ENCODE results near the gene ANKS1B.
A peak's percentile ranks its signal among the peaks of the same experiment; 100 is the strongest.
"Not testable (repeated sequence)": the region's sequence is repeated elsewhere in the genome, so short reads cannot be mapped to it uniquely, and the experiment has no call there.

ANKS1B gene

GRCh38 chr12:99859126-99859525, 125.6 kb downstream of the ANKS1B start:
- DNase-seq: no peak

- DNase-seq: no peak
Measured at GRCh38 chr12:99852666-99853065, 132.1 kb downstream of the ANKS1B start.

DNA sequence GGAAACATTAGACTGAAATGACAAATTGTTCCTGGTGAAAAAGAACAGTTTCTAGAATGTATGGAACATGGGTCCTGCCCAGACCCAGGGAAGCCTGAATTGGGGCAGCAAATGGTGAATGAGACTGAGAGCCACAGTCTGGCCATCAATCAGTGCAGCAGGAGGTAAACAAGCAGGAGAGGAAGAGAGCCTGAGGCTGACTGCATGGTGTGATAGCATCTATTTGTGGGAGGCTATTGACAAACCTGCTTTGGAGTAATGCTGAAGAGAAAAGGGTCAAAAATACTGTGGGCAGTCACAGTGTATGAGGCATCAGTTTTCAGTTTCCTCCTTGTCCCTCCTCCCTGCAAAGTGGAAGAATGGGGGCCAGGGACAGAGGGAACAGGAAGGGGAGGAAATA, 136.8 kb downstream of the ANKS1B start:
- no peak for DNase-seq

- DNase-seq: no peak
Measured at GRCh38 chr12:99834710-99835109, 150.0 kb downstream of the ANKS1B start.

- DNase-seq: no peak
Measured at GRCh38 chr12:99833397-99833796, 151.3 kb downstream of the ANKS1B start.

DNA sequence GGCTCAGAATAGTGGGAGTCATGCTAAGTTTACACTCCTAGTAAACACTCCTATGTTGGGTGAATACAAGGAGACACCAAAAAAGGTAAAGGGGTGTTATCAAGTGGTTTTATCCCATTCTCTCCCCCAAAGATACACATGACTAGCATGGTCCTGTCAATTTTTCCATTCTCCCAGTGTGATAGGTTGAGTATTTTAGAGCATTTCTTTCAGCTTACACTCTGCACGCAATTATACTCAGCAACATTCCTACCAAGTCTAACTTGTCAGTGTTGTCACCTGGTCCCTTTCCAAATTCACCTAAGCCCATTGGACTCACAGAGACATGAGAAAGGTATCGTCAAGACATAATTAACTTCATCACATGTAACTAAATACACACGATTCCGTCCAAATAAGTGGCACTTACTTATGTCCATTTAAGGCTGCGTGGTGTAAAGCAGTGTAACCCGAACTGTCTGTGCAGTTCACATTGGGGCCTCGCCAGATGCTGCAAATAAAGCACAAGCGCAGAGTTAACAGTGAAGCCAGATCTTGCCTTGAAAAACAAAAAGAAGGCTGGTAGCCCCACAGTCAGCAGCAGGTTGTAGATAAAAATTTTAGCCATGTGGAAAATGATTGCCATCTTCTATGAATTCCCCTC, 159.7 kb downstream of the ANKS1B start:
- DNase-seq: no peak

- no peak for DNase-seq
Measured at GRCh38 chr12:99822273-99822672, 162.5 kb downstream of the ANKS1B start.

DNA sequence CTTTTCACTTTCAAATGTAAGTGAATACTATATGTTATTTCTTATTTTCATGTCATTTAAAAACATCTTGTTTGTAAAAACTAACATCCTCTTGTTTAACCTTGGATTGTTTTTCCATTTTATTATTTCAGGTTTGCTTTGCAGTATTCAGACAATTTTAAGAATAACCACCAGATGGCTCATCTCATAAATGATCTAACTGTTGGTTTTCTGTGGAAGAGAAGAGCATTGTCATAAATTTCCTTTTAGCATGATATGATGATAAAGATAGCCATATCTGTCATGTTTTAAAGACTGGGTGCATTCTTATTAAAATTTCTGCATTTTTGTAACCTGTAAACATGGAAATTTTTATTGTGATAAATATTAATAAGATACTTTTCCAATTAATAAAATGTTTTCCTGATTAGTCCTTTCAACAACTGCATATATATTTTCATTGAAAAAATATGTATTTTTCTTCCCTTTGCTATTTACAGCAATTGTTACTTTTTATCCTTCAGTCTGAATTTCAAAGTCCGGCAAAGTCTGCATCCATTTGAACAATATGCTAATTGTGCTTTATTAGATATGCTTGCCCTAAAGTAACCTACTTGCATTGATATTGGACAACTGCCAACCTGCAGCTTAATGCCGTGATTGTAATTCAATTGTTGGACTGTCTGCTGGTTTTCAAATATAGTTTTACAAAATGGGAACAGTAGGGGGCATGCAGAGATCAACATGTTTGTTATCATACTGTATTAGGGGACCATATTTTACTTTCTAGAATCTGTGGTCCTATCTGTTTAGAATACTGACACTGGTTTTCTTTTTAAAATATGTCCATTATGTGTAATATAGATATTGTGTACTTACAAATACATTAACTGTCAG, 173.8 kb downstream of the ANKS1B start:
- DNase-seq: peak; percentile 18

DNA sequence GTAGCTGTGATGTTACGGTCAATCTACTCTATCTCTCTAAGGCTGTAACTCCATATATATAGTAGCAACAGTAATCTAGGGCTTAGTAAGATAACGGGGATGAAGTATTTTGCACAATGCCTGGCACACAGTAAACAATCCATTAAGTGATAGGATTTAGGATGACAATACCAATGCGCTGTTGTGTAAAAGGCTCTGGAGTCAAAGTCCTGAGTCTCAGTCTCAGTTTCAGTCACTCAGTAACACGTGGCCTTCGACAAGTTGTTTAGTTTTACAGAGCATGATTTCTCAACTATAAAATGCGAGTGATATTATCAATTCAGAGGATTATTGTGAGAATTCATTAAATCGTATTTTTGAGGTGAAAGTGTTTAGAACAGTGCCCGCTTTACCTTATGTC, 174.8 kb downstream of the ANKS1B start:
- DNase-seq: no peak

GRCh38 chr12:99806304-99806703, 178.4 kb downstream of the ANKS1B start:
- DNase-seq: no peak

- no peak for DNase-seq
Measured at GRCh38 chr12:99804715-99805114, 180.0 kb downstream of the ANKS1B start.

- DNase-seq: no peak
Measured at GRCh38 chr12:99800605-99801004, 184.1 kb downstream of the ANKS1B start.

GRCh38 chr12:99797931-99798330, 186.8 kb downstream of the ANKS1B start:
- DNase-seq: not testable (repeated sequence)

GRCh38 chr12:99783421-99783820, 201.3 kb downstream of the ANKS1B start:
- DNase-seq: no peak

DNA sequence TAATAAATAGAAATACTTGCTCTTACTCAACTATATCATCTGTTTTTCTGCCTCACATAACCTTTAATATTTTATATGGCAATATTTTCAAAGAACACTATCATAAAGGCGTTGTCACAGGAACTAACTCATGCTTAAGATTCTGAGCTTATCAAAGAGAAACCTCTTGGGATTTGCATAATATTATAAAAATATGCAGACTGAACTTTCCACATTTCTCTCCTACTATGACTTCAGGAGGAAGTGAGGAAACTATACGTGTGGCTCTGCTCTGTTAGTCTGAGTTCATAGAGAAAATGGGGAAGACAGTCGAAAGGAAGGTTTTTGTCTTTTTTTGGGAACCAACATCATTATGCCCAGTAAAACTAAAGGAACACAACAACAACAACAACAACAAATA, 212.5 kb downstream of the ANKS1B start:
- DNase-seq: no peak

DNA sequence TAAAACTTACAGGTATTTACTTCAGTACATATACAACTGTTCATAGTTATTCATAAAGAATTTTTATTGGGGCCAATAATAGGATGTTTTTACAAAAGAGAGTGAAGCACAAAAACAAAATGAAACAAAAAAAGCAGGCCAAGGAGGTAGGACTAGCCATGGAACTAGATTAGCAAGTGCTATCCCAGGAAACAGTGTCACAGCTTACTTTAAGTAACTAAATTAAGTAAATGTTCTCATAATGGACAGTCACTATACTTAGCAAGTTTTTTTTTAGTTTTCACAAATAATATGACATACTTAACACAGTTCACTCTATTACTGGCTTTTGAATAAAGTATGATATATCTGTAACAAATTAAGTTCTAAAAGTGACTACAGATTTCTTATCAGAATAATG, 213.1 kb downstream of the ANKS1B start:
- DNase-seq: no peak

- DNase-seq: no peak
Measured at GRCh38 chr12:99769396-99769980, 215.2 kb downstream of the ANKS1B start.

DNA sequence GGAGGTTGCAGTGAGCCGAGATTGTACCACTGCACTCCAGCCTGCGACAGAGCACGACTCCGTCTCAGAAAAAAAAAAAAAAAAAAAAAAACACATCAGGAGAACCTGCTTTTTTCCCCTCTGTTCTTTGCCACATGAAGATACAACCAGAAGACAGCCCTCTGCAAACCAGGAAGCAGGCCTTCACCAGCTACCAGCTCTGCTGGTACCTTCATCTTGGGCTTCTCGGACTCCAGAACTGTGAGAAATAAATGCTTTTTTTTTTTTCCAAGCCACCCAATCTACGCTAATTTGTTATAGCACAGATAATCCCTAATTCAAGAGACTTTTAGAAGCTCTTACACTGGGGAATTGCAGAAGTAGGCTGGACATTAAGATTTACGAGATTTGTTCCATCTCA, 216.0 kb downstream of the ANKS1B start:
- DNase-seq: no peak

DNA sequence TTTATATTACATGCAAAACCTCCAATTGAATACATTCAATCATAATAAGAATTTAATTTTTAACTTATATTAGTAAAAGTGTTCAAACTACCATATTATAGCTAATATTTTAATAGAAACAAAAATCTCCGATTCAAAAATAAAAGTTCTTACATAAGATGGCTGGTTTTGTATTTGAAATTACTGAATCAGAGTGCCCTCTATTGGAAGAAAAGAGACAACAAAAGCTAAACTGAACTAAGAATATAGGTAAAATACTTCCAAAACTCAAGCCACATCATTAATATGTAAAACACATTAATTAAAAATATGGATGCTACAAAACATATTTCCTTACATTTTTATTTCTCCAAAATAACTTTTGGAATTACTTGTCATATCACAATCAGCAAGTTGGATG, 216.9 kb downstream of the ANKS1B start:
- peak; percentile 9 for DNase-seq

DNA sequence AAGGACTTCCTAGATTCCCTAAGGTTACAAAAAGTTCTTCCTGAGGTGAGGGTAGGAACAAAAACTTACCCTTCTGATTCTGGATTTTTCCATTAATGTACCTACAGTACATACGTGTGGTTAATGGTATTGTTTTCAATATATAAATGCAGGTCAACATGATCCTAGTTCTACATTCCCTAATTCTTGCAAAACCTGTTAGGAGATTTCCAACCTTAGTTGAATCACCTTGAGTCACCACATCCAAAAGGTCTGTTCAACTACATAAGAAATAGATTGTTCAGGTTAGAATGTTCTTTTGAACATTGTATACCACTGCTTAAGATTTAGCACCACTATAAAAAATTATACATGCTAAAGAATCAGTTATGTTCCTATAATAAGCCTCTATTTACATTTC, 218.3 kb downstream of the ANKS1B start:
- no peak for DNase-seq

DNA sequence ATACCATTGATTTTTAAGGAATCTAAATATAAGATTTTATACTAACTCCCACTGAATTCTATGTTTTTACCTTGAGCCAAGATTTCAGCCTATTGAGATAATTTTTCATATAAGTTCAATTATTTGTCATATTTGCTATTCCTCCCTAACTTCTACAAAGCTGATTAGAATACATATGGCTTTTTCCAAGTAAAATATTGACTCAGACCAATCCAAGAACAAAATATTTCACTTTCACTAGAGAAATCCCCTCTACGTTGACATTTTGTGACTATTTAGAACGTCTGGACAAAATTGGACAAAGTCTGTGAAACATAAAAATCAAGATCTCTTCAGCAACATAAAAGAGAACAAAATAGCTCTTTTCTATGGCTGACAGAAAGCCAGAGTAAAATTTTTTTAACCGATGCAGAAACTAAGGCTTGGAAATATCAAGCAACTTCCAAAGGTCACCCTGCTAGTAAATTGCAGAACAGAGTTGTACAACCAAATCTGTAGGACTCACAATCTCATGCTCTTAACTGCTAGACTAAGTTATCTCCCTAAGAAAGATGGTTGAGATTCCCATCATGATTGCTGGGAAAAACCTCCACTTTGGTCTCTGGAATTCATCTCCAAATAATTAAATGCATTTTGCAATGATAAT, 219.1 kb downstream of the ANKS1B start:
- no peak for DNase-seq

- DNase-seq: no peak
Measured at GRCh38 chr12:99759444-99759843, 225.3 kb downstream of the ANKS1B start.

DNA sequence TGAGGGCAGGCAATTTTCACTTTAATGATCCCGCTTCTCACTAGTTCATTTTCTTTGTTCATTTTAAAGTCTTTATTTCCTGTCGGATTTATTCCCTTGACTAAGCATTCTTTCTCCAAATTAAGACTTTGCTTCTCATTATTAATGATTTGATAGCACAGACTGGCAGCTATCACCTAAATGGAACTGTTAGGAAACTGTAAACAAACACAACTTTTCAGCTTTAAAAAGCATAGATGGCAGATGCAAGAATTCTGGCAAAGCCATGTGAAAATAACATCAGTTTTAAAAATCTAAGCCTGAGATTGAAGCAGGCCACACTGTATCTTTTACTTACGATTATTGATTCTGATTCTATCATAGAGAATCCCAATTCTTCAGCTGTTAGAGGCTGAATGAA, 225.7 kb downstream of the ANKS1B start:
- no peak for DNase-seq

DNA sequence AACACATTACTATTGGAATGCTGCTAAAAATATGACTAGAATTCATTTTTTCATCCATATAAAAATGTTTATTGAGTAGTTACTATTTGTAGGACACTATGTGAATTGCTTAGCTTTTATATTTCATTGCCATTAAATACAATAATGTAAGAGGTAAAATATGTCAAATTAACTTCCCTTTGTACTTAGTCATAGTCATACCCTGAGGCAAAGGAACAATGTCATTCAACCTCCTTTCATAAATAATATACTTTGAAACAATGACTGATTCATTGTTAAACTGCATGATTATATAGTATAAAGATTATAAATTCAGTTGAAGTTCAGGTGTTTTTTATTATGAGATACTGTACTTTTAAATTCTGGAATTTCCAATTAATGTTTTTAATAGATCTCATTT, 232.0 kb downstream of the ANKS1B start:
- no peak for DNase-seq

All from fibroblast of skin of right quadriceps (primary cell).